NOMO-1 (cell line): Measurements from ENCODE around the gene VTN.
"Not testable (repeated sequence)": the region's sequence is repeated elsewhere in the genome, so short reads cannot be mapped to it uniquely, and the experiment has no call there.

ENCODE experiments used
- DNase-seq, 2 experiments: peaks; one replicate each; lab custom pipeline; 2025; ENCODE audit not compliant: unreplicated experiment in 2 of 2; lab: John Stamatoyannopoulos, UW

Gene VTN

GRCh38 chr17:28344011-28344410, 26.1 kb downstream of the VTN start:
- DNase-seq: no peak

GRCh38 chr17:28343491-28343932, 26.6 kb downstream of the VTN start:
- no peak for DNase-seq

- no peak for DNase-seq
These were observed 27.8 kb downstream of the VTN start for GRCh38 chr17:28342313-28342712.

GRCh38 chr17:28341516-28341915, 28.6 kb downstream of the VTN start:
- DNase-seq: no peak

GRCh38 chr17:28340374-28340773, 29.7 kb downstream of the VTN start:
- DNase-seq: no peak

- DNase-seq: no peak
These were observed 30.7 kb downstream of the VTN start for GRCh38 chr17:28339431-28339830.

GRCh38 chr17:28338769-28339212, 31.3 kb downstream of the VTN start:
- DNase-seq: not testable (repeated sequence)

- DNase-seq: no peak
These were observed 31.9 kb downstream of the VTN start for GRCh38 chr17:28338056-28338768.

- no peak for DNase-seq
These were observed 33.9 kb downstream of the VTN start for GRCh38 chr17:28335959-28336871.

GRCh38 chr17:28335201-28335958, 34.7 kb downstream of the VTN start, which contains the start of the genes IFT20 and TNFAIP1:
TSS of gene IFT20 (minus strand) at chr17:28335472. CDS start at chr17:28331985, 3,487 bp downstream.
TSS of gene TNFAIP1 (plus strand) at chr17:28335761. CDS start at chr17:28339522, 3,761 bp downstream.
- peak; percentile 99 for DNase-seq

GRCh38 chr17:28334666-28335200, 35.4 kb downstream of the VTN start:
- DNase-seq: peak in 1 of 2 experiments; percentile 15

- peak in 1 of 2 experiments; percentile 68 for DNase-seq
These were observed 35.9 kb downstream of the VTN start for GRCh38 chr17:28334171-28334570.

GRCh38 chr17:28333083-28333746, 36.9 kb downstream of the VTN start:
- no peak for DNase-seq

GRCh38 chr17:28331891-28332420, 38.2 kb downstream of the VTN start:
- no peak for DNase-seq

GRCh38 chr17:28330671-28331070, 39.4 kb downstream of the VTN start:
- DNase-seq: no peak

- no peak for DNase-seq
These were observed 41.8 kb downstream of the VTN start for GRCh38 chr17:28328325-28328724.

- DNase-seq: no peak
These were observed 42.4 kb downstream of the VTN start for GRCh38 chr17:28327709-28328108.

- no peak for DNase-seq
These were observed 43.0 kb downstream of the VTN start for GRCh38 chr17:28327031-28327607.

GRCh38 chr17:28326114-28326513, 44.0 kb downstream of the VTN start:
- DNase-seq: no peak
